MM.1S (cell line): Measurements from ENCODE around the gene CCDC187.

Source experiments
- CTCF ChIP-seq: fragments of 300-600 bp; sonication (generic); IDR thresholded peaks from 2 replicates; pipeline ENCODE4 v1.5.1; 2016; ENCODE audit warnings: antibody characterized with exemption, low read length, mixed read lengths
- EZH2 ChIP-seq: fragments of 300-600 bp; sonication (generic); optimal IDR thresholded peaks from 2 replicates; pipeline ENCODE3; 2017; ENCODE audit warnings: low read depth, mild to moderate bottlenecking, antibody characterized with exemption, low read length, mixed read lengths
- EZH2phosphoT487 ChIP-seq: fragments of 300-600 bp; sonication (generic); IDR thresholded peaks from 2 replicates; pipeline ENCODE4 v1.6.1; 2018; ENCODE audit warnings: antibody characterized with exemption, low read length

GRCh38 chr9:136293476-136294077 is 10.3 kb downstream of the CCDC187 start:
- TF ChIP-seq CTCF (no peak), EZH2 (no peak), EZH2phosphoT487 (no peak)
